Colonic mucosa (tissue), 4 donors: ENCODE data around the gene DTX1. TPM values are rescaled to one million over a fixed set of nuclear protein-coding genes. Genes with fewer than 3 reads are reported as not detected.
A peak's percentile ranks its signal among the peaks of the same experiment; 100 is the strongest.

Experiments
- DNase-seq: peaks from one replicate; pipeline ENCODE4 v3.0.0-alpha.2; 2020
- H3K27ac ChIP-seq: fragments of 200-600 bp; one replicate; pipeline ENCODE4 v1.8.0; 2021
- H3K27me3 ChIP-seq: fragments of 200-600 bp; one replicate; pipeline ENCODE4 v1.8.0; 2021
- H3K36me3 ChIP-seq: fragments of 200-600 bp; one replicate; pipeline ENCODE4 v1.8.0; 2021
- H3K4me1 ChIP-seq: fragments of 200-600 bp; one replicate; pipeline ENCODE4 v1.8.0; 2021; ENCODE audit warnings: mild to moderate bottlenecking
- H3K4me3 ChIP-seq: fragments of 200-600 bp; one replicate; pipeline ENCODE4 v1.8.0; 2021
- H3K9ac ChIP-seq, 2 donors: one replicate each; pipeline ENCODE4 v1.7.0; 2013; ENCODE audit warnings: control low read depth in 2 of 2, low read depth in 2 of 2, low read length in 2 of 2
- H3K9me3 ChIP-seq: fragments of 200-600 bp; one replicate; pipeline ENCODE4 v1.8.0; 2021
- CTCF ChIP-seq: fragments of 200-600 bp; IDR thresholded peaks from one replicate; pipeline ENCODE4 v1.8.0; 2022; ENCODE audit warnings: antibody characterized with exemption, mild to moderate bottlenecking
- intact Hi-C: fragments of 100-400 bp; cut with DNase I; formaldehyde crosslinking; loops from one replicate; pipeline ENCODE4 v1.14.1; 2022
- total RNA-seq, 2 donors: library from RNA; stranded (reverse); fragmentation: NEBNext Ultra II Directional in 1 of 2; extraction: Animal tissue kit (Norgen Biotek cat#: 25700) in 1 of 2; gene quantifications; one replicate each; pipeline ENCODE4 v1.2.1, GENCODE V29; 2021
- donor health status: healthy.
- donor health status: DM: no; HTN: no; CAD: no.
- donor health status: DM: no; HTN: no; CAD: no.

DTX1 gene
- total RNA-seq, 2 donors from 2014 or later: 0.82 to 1.3 TPM

DNA sequence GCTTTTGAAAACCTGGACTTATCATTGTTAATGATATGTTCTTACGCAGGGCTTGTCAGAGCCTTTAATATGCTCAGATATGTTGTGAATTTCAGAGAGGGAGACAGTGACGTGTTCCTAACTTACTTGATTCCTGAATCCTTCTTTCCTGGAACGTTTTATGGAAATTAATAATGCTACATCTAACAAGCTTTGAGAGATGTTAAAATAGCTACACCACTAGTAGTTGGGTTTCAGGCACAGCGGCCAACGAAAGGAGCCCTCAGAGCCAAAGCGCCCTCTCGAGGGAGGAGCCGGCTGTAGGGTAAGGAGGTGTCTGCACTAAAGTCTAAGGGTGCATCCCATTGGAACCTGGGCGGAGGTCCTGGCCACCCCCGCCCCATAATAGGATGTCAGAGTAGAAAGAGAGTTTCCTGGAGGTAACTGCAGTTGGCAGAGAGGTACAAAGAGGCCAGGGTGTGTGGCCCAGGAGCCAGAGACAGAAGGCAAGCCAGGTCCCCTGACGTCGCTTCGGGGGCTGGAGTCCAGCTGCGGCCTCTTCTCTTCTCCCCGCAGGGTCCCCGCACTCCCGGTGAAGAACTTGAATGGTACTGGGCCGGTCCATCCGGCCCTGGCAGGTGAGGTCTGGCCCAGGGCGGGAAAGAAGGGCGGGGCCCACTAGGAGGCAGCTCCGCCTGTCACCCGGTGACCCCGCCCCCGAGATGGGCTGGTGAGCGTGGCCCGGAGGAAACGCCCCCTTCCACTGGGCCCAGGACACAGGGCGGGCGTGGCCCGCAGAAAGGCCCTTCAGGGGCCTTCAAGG, 36.3 kb downstream of the DTX1 start:
- Histone ChIP-seq H3K4me3 (no peak overlapping the region), H3K27me3 (no peaks in the 10 kb centered on the region), H3K9me3 (no peaks in the 10 kb centered on the region), H3K4me1 (peaks cover 6% of the 10 kb centered on the region), H3K36me3 (no peaks in the 10 kb centered on the region), H3K27ac (no peak overlapping the region), H3K9ac (no peak overlapping the region)
- intact Hi-C loops: loop anchor here (10.0 kb wide), 1 partner anchor 62 kb away; no protein-coding TSS in a partner anchor
- peak; percentile 80 for DNase-seq
- TF ChIP-seq CTCF: no peak

DNA sequence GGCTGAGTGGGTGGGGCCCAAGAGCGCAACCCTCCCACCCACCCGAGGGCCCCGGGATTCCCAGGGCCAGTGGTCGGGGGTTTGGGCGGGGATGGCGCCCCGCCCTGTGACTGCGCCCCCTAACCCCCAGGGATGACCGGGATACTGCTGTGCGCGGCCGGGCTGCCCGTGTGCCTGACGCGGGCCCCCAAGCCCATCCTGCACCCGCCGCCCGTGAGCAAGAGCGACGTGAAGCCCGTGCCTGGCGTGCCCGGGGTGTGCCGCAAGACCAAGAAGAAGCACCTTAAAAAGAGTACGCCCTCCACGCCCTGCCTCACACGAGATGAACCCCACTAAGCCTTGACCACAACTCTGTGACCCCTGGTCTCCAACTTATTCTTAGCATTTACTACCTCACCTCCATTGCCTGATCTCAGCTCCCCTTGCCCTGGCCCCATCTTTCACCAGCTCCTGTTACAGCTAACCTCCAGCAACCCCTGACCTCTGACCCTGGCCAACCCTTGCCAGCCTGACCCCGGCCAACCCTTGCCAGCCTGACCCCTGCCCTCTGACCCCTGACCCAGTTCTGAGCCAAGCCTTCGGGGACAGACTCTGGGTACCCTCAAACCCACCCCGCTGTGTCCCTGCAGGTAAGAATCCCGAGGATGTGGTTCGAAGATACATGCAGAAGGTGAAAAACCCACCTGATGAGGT, 37.0 kb downstream of the DTX1 start:
- Histone ChIP-seq H3K27ac (no peak overlapping the region), H3K4me1 (peaks cover 6% of the 10 kb centered on the region), H3K27me3 (no peaks in the 10 kb centered on the region), H3K9me3 (no peaks in the 10 kb centered on the region), H3K9ac (no peak overlapping the region), H3K4me3 (no peak overlapping the region), H3K36me3 (no peaks in the 10 kb centered on the region)
- no peak for TF ChIP-seq CTCF
- intact Hi-C loops: loop anchor here (10.0 kb wide), 1 partner anchor 61 kb away; no protein-coding TSS in a partner anchor
- DNase-seq: no peak

DNA sequence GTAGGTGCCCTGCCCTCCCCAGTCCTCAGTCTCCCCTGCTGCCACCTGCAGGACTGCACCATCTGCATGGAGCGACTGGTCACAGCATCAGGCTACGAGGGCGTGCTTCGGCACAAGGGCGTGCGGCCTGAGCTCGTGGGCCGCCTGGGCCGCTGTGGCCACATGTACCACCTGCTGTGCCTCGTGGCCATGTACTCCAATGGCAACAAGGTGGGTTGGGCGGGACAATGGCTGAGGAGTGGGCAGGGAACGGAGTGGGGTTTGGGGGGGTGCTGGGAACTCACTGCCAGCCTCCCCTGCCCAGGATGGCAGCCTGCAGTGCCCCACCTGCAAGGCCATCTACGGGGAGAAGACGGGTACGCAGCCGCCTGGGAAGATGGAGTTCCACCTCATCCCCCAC, 38.2 kb downstream of the DTX1 start:
- TF ChIP-seq CTCF: no peak
- intact Hi-C loops: loop anchor here (5.0 to 10.0 kb wide), 2 partner anchors 47 to 60 kb away; no protein-coding TSS in a partner anchor
- peaks cover 6% of the 10 kb centered on the region for H3K4me1 ChIP-seq
- H3K4me3 ChIP-seq: no peak overlapping the region
- no peaks in the 10 kb centered on the region for H3K9me3 ChIP-seq
- H3K27me3 ChIP-seq: no peaks in the 10 kb centered on the region
- H3K27ac ChIP-seq: no peak overlapping the region
- no peak for DNase-seq
- no peaks in the 10 kb centered on the region for H3K36me3 ChIP-seq
- no peak overlapping the region for H3K9ac ChIP-seq

DNA sequence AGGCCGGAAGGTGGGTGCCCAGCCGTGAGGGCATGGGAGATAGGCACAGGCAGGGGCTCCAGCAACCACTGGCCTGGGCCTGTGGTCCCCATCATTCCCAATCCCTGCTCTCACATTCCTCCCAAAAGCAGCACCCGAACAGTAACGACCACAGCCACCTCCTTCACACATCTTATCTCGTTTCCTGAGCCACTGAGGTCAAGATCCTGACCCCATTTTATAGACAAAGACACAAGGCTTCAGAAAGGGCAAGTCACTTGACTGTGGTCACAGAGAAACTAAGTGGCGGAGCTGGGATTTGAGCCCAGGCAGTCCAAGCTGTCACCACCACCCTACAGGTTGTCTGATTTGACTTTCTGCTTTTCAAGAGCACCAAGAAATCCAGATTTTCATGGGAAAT, 38.9 kb downstream of the DTX1 start:
- Histone ChIP-seq H3K9me3 (no peaks in the 10 kb centered on the region), H3K9ac (no peak overlapping the region), H3K27me3 (no peaks in the 10 kb centered on the region), H3K27ac (no peak overlapping the region), H3K36me3 (no peaks in the 10 kb centered on the region), H3K4me3 (no peak overlapping the region), H3K4me1 (peaks cover 6% of the 10 kb centered on the region)
- intact Hi-C loops: loop anchor here (5.0 to 10.0 kb wide), 2 partner anchors 48 to 59 kb away; no protein-coding TSS in a partner anchor
- DNase-seq: no peak
- TF ChIP-seq CTCF: no peak

- H3K9me3 ChIP-seq: no peaks in the 10 kb centered on the region
- H3K4me3 ChIP-seq: no peak overlapping the region
- H3K4me1 ChIP-seq: peaks cover 6% of the 10 kb centered on the region
- no peaks in the 10 kb centered on the region for H3K36me3 ChIP-seq
- DNase-seq: no peak
- H3K27me3 ChIP-seq: no peaks in the 10 kb centered on the region
- intact Hi-C loops: loop anchor here (5.0 to 10.0 kb wide), 2 partner anchors 50 to 58 kb away; no protein-coding TSS in a partner anchor
- no peak overlapping the region for H3K9ac ChIP-seq
- H3K27ac ChIP-seq: no peak overlapping the region
- no peak for TF ChIP-seq CTCF
Observed at GRCh38 chr12:113096675-113097461, 40.3 kb downstream of the DTX1 start.
